Gastroesophageal sphincter (tissue), 3 donors: ENCODE results near the gene HNRNPH2.

Experiments used
- CTCF ChIP-seq, 4 experiments: fragments of 200-600 bp in 2 of 4; fragments of 450-650 bp in 2 of 4; sonication (generic) in 1 of 4; IDR thresholded peaks; one replicate each; pipeline ENCODE4 v1.5.1; 2017 to 2019; ENCODE audit warnings: antibody characterized with exemption in 4 of 4, mild to moderate bottlenecking in 2 of 4, moderate library complexity in 2 of 4
- POLR2AphosphoS5 ChIP-seq: sonication (generic); formaldehyde crosslinking; IDR thresholded peaks from one replicate; pipeline ENCODE4 v1.6.1; 2017; ENCODE audit warnings: antibody characterized with exemption

DNA sequence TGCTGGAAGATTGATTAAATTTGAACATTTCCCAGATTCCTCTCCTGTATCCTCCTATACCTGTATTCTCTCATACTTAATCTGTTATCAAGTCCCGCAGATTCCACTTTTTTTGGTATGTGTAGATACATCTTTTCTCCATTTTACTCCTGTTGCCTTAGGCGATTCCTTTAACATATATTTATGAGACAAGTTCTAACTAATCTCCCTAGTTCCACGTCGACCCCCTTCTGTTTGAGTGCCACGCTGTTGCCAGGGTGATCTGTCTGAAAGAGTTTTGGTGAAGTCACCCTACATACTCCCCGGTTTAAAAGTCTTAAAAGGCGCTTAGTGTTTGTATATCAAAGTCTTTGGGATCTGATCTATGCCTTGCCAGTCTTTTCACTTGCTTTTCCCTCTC lies 2.4 kb downstream of the HNRNPH2 start:
- TF ChIP-seq POLR2AphosphoS5: no peak
- TF ChIP-seq CTCF (IDR thresholded peaks at IDR 0.05): no peak
